Stomach (tissue), 9 donors: ENCODE data around the gene LRRC4B. TPM values are rescaled to one million over a fixed set of nuclear protein-coding genes. Genes with fewer than 3 reads are reported as not detected.

Source experiments
- DNase-seq, 2 donors: peaks; one replicate each; pipeline versions ENCODE4 v3.0.0 to v3.0.0-alpha.2; 2013 to 2019
- H3K27ac ChIP-seq, 5 donors: fragments of 200-600 bp in 4 of 5; sonication (generic) in 4 of 5; one replicate each; pipeline ENCODE4 v1.5.1; 2013 to 2019; ENCODE audit warnings: mild to moderate bottlenecking in 1 of 5, moderate library complexity in 1 of 5
- H3K27me3 ChIP-seq, 3 donors: fragments of 200-600 bp; sonication (generic); one replicate each; pipeline ENCODE4 v1.5.1; 2017 to 2019; ENCODE audit warnings: mixed run types in 1 of 3
- H3K36me3 ChIP-seq, 4 donors: fragments of 200-600 bp; sonication (generic); 1 replicate in 3 of 4; 2 replicates in 1 of 4; pipeline ENCODE4 v1.5.1; 2016 to 2019
- H3K4me1 ChIP-seq, 4 donors: fragments of 200-600 bp; sonication (generic); one replicate each; pipeline ENCODE4 v1.5.1; 2016 to 2019
- H3K4me3 ChIP-seq, 4 donors: fragments of 200-600 bp; sonication (generic) in 3 of 4; one replicate each; pipeline ENCODE4 v1.5.1; 2016 to 2019; ENCODE audit warnings: mild to moderate bottlenecking in 1 of 4
- H3K9me3 ChIP-seq, 4 donors: fragments of 200-600 bp; sonication (generic); one replicate each; pipeline ENCODE4 v1.5.1; 2016 to 2019
- CTCF ChIP-seq, 7 experiments: fragments of 450-650 bp in 4 of 7; fragments of 200-600 bp in 3 of 7; sonication (generic) in 3 of 7; IDR thresholded peaks; one replicate each; pipeline ENCODE4 v1.5.1; 2016 to 2019; ENCODE audit warnings: antibody characterized with exemption in 7 of 7, control low read depth in 2 of 7, mild to moderate bottlenecking in 1 of 7
- EP300 ChIP-seq: sonication (generic); formaldehyde crosslinking; IDR thresholded peaks from one replicate; pipeline ENCODE4 v1.6.1; 2017; ENCODE audit warnings: antibody characterized with exemption
- POLR2A ChIP-seq, 4 donors: fragments of 450-650 bp; IDR thresholded peaks; one replicate each; pipeline ENCODE4 v1.6.1; 2016; ENCODE audit warnings: antibody characterized with exemption in 4 of 4, control low read depth in 2 of 4, mild to moderate bottlenecking in 1 of 4, moderate library complexity in 1 of 4
- POLR2AphosphoS5 ChIP-seq, 3 donors: sonication (generic); formaldehyde crosslinking; IDR thresholded peaks; one replicate each; pipeline ENCODE4 v1.6.1; 2016; ENCODE audit warnings: antibody characterized with exemption in 3 of 3
- WGBS, 5 donors: extraction: QIAGEN DNeasy Blood & Tissue Kit in 3 of 5; methylation state at CpG; one replicate each; pipeline versions ENCODE4 v1.1.5 to v1.1.7; 2013 to 2018; 5-methylcytosine and 5-hydroxymethylcytosine counted together
- intact Hi-C: fragments of 100-400 bp; cut with DNase I; formaldehyde crosslinking; loops from one replicate; pipeline ENCODE4 v1.15.1; 2023; ENCODE audit warnings: low total_unique reads
- polyA plus RNA-seq, 3 donors: library from polyadenylated mRNA; stranded (reverse); fragments of 200-250 nt; gene quantifications; one replicate each; pipeline ENCODE4 v1.2.3, GENCODE V29; 2013
- total RNA-seq, 5 donors: library from RNA; depleted of rRNA; stranded (reverse); fragments of >200 nt; gene quantifications; one replicate each; pipeline versions ENCODE4 v1.1.0 to v1.2.3, GENCODE V29; 2014 to 2016
- donor health status: healthy with polysubstance abuse.
- donor health status: Bipolar disorder and iron deficiency.
- donor health status: healthy.

The LRRC4B gene
- total and polyA plus RNA-seq, 8 donors, result 0.45 to 4.4 (median 1.5) TPM; not detected in 1

- Histone ChIP-seq H3K9me3 (no peaks in the 10 kb centered on the region), H3K27me3 (peaks cover 0 to 99% (median 52%) of the 10 kb centered on the region in 3 donors), H3K4me1 (peaks cover 8 to 25% (median 20%) of the 10 kb centered on the region in 4 donors), H3K36me3 (no peaks in the 10 kb centered on the region), H3K4me3 (peak overlapping the region; percentile 32 to 53 (median 42)), H3K27ac (peak overlapping the region in 1 of 5 donors; percentile 29)
- 0 to 2% (median 1%) methylated on average over 34 to 39 of the region's 39 CpGs for WGBS, 5 donors
- DNase-seq, result peak; percentile 72 to 92
- TF ChIP-seq CTCF (IDR thresholded peaks at IDR 0.05), result peak in 4 of 7 experiments; percentile 36 to 74 (median 70)
- TF ChIP-seq POLR2AphosphoS5 (IDR thresholded peaks at IDR 0.05), result no peak
- intact Hi-C loops, result no loop called here
Measured at GRCh38 chr19:50556282-50557008, 11.8 kb downstream of the LRRC4B start.

GRCh38 chr19:50555450-50556281 is 12.6 kb downstream of the LRRC4B start:
- DNase-seq, result peak in 1 of 2 donors; percentile 36
- Histone ChIP-seq H3K4me3 (peak overlapping the region; percentile 32 to 53 (median 42)), H3K36me3 (no peaks in the 10 kb centered on the region), H3K4me1 (peaks cover 8 to 30% (median 21%) of the 10 kb centered on the region in 4 donors), H3K9me3 (no peaks in the 10 kb centered on the region), H3K27me3 (peaks cover 0 to 100% (median 60%) of the 10 kb centered on the region in 3 donors), H3K27ac (peak overlapping the region in 1 of 5 donors; percentile 29)
- intact Hi-C loops, result no loop called here
- WGBS, 5 donors, result 28 to 53% (median 33%) methylated on average over 22 to 28 of the region's 28 CpGs
- no peak for TF ChIP-seq POLR2A (IDR thresholded peaks at IDR 0.05)
- TF ChIP-seq POLR2AphosphoS5 (IDR thresholded peaks at IDR 0.05), result no peak

DNA sequence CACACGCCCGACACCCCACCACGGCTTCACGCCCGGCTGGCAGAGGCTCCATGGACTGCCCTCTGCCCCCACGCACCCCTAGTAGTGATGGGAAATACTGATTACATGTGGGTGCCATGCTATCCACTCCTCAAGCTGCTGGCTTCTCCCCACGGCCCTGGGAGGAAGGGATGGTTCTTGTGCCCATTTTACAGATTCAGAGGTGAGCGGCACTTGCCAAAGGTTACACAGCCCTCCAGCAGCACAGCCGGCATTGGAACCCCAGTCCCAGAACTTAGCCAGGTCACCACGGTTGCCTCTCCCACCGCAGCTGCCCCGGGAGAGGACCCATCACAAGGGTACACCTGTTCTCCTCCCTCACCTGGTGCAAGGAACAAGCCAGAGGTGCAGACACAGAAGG is 13.2 kb downstream of the LRRC4B start:
- no peak overlapping the region for H3K4me3 ChIP-seq

DNA sequence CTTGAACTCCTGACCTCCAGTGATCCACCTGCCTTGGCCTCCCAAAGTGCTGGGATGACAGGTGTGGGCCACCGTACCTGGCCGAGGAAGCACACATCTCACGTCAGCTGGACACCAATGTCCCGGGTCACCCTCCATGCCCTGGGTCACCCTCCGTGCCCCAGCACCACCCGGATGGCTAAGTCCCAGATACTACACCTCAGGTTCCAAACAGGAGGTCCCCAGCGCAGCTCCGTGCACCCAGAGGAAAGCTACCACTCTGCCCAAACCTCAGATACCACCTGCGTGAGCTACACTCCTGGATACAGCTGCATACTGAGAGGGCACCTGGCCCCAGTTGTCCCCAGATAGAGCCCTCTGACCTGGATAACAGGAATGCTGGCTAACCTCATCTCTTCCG is 14.0 kb downstream of the LRRC4B start:
- no peak overlapping the region for H3K27ac ChIP-seq
- intact Hi-C loops, result no loop called here
- no peak overlapping the region for H3K4me3 ChIP-seq
- H3K9me3 ChIP-seq, result no peaks in the 10 kb centered on the region
- H3K36me3 ChIP-seq, result no peaks in the 10 kb centered on the region
- WGBS, 5 donors, result 75 to 94% (median 86%) methylated on average over 5 to 10 of the region's 10 CpGs
- H3K27me3 ChIP-seq, result peaks cover 0 to 100% (median 58%) of the 10 kb centered on the region in 3 donors
- H3K4me1 ChIP-seq, result peaks cover 8 to 30% (median 21%) of the 10 kb centered on the region in 4 donors
- DNase-seq, result no peak
- TF ChIP-seq POLR2A (IDR thresholded peaks at IDR 0.05), result no peak
- no peak for TF ChIP-seq EP300
- no peak for TF ChIP-seq CTCF (IDR thresholded peaks at IDR 0.05)
- no peak for TF ChIP-seq POLR2AphosphoS5 (IDR thresholded peaks at IDR 0.05)

More for the DNA sequence above, 13.2 kb downstream of the LRRC4B start:
- Histone ChIP-seq H3K36me3 (no peaks in the 10 kb centered on the region), H3K27ac (no peak overlapping the region), H3K4me1 (peaks cover 8 to 30% (median 21%) of the 10 kb centered on the region in 4 donors), H3K27me3 (peaks cover 0 to 100% (median 60%) of the 10 kb centered on the region in 3 donors), H3K9me3 (no peaks in the 10 kb centered on the region)
- intact Hi-C loops, result no loop called here
- TF ChIP-seq POLR2AphosphoS5 (IDR thresholded peaks at IDR 0.05), result no peak
- no peak for DNase-seq
- 67 to 78% (median 74%) methylated on average over 11 to 12 of the region's 12 CpGs for WGBS, 5 donors

GRCh38 chr19:50553134-50553703 is 15.0 kb downstream of the LRRC4B start:
- WGBS, 5 donors, result 76 to 83% (median 80%) methylated on average over 19 of the region's 19 CpGs
- no peak for DNase-seq
- no peak overlapping the region for H3K27ac ChIP-seq
- H3K36me3 ChIP-seq, result no peaks in the 10 kb centered on the region
- intact Hi-C loops, result no loop called here
- H3K4me1 ChIP-seq, result peaks cover 8 to 30% (median 21%) of the 10 kb centered on the region in 4 donors
- H3K27me3 ChIP-seq, result peaks cover 0 to 100% (median 51%) of the 10 kb centered on the region in 3 donors
- TF ChIP-seq POLR2A (IDR thresholded peaks at IDR 0.05) (no peak), EP300 (no peak), POLR2AphosphoS5 (IDR thresholded peaks at IDR 0.05) (no peak), CTCF (IDR thresholded peaks at IDR 0.05) (no peak)
- H3K4me3 ChIP-seq, result no peak overlapping the region
- H3K9me3 ChIP-seq, result no peaks in the 10 kb centered on the region
